ENCODE measurements around the gene USP36.

DNA sequence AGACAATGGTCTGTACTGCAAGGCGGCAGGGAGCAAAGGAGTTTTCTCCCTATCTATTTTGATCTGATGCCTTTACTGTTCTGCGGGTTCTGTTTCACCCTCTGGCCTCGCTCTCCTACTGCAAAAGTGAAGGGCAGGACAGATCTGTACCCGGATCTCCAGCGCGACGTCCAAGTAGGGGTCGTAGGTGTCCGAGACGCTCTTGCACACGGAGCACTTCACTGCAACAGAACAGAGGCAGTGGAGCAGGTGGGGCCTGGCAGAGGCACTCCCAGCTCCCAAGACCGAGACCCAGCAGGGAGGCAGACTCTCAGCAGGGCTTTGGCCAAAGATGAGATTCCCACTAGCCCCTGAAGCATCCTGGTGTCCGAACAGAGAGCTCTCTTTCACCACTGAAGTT lies 19.8 kb downstream of the USP36 start:
- TF ChIP-seq, protein P1, sequence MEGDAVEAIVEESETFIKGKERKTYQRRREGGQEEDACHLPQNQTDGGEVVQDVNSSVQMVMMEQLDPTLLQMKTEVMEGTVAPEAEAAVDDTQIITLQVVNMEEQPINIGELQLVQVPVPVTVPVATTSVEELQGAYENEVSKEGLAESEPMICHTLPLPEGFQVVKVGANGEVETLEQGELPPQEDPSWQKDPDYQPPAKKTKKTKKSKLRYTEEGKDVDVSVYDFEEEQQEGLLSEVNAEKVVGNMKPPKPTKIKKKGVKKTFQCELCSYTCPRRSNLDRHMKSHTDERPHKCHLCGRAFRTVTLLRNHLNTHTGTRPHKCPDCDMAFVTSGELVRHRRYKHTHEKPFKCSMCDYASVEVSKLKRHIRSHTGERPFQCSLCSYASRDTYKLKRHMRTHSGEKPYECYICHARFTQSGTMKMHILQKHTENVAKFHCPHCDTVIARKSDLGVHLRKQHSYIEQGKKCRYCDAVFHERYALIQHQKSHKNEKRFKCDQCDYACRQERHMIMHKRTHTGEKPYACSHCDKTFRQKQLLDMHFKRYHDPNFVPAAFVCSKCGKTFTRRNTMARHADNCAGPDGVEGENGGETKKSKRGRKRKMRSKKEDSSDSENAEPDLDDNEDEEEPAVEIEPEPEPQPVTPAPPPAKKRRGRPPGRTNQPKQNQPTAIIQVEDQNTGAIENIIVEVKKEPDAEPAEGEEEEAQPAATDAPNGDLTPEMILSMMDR (IDR thresholded peaks at IDR 0.05; ENCODE audit: low read depth, low read length, poor library complexity, severe bottlenecking) = no peak
- TF ChIP-seq EZH2phosphoT487 (IDR thresholded peaks at IDR 0.05; ENCODE audit: borderline replicate concordance, low read length) = no peak
